NCI-H446 treated with DMSO at 0.1 percent for 48 hours (cell line): ENCODE results near the gene HMG20A.

Experiments
- DNase-seq: peaks from one replicate; lab custom pipeline; 2025; lab: John Stamatoyannopoulos, UW

Gene HMG20A

GRCh38 chr15:77519540-77519939 is 98.9 kb downstream of the HMG20A start:
- DNase-seq = no peak

- no peak for DNase-seq
Measured at GRCh38 chr15:77521206-77521605, 100.5 kb downstream of the HMG20A start.

DNA sequence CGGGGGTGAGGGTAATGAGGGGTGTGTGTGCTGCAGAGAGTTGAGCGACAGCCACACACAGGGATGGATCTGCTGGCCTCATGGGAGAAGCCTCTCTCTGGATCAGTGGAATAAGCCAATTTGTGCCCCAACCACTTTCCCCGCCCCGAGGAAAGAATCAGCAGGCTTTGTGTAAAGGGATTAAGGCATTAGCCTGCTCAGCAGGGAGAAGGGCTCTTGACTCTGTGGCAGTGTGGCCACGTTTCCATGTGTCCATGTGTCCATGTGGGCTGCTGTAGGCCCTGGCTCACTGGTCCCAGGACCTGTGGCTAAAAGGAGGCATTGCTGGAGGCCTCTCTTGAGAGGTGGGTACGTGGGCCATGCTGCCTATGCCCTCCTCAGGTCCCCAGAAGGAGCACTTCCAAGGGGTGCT is 104.7 kb downstream of the HMG20A start:
- no peak for DNase-seq

GRCh38 chr15:77525907-77526594 is 105.4 kb downstream of the HMG20A start:
- DNase-seq = no peak

GRCh38 chr15:77526595-77527163 is 106.0 kb downstream of the HMG20A start:
- DNase-seq = no peak

GRCh38 chr15:77527164-77527778 is 106.6 kb downstream of the HMG20A start:
- no peak for DNase-seq

DNA sequence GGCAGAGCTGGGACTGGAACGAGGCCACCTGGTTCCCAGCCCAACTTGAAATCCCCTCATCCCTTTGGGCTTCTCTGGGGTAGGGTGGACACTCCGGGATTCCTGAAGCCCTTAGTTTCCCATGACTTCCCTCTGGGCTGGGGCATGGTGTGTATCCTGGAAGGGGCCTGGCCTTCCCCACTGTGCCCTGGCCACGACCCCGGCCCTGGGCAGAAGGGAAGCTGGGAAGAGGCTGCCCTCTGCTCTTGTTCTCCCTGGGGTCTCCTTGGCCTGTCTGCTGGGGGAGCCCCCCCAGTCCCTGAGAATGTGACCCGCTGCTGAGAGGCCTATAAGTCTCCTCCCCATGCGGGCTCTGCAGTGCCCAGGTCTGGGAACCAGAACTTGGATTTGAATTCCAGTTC is 107.1 kb downstream of the HMG20A start:
- no peak for DNase-seq

DNA sequence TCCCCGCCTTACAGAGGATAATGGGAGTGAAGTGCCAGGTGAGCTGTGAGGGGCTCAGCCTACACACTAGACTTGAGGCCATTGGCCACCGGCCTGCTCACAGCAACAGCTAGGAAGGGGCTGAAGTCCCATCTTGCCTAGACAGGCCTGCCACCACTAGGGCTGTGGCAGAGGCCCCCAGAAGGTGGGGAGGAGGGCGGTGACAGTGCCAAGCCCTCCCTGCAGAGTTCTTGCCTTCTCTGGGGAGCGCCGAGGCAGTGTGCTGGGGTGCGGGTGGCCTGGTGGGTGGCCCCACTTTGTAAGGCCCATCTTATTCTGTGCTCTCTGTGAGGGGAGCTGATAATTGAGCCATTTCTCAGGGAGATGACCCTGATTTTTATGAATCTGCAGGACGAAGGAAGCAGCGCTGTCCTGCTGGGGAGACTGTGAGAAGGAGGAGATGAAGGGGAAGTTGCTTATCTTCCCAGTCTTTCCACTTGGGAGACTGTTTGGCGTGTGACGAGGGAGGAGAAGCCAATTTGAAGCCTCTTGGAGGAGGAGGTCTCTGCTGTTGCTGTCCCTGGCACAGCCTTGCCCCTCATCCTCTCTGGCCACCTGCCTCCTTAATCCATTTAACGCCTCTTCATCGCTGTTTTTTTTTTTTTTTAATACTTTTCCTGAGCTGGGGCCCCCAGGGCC is 107.7 kb downstream of the HMG20A start:
- DNase-seq = no peak

GRCh38 chr15:77528968-77529319 is 108.3 kb downstream of the HMG20A start:
- DNase-seq = no peak

DNA sequence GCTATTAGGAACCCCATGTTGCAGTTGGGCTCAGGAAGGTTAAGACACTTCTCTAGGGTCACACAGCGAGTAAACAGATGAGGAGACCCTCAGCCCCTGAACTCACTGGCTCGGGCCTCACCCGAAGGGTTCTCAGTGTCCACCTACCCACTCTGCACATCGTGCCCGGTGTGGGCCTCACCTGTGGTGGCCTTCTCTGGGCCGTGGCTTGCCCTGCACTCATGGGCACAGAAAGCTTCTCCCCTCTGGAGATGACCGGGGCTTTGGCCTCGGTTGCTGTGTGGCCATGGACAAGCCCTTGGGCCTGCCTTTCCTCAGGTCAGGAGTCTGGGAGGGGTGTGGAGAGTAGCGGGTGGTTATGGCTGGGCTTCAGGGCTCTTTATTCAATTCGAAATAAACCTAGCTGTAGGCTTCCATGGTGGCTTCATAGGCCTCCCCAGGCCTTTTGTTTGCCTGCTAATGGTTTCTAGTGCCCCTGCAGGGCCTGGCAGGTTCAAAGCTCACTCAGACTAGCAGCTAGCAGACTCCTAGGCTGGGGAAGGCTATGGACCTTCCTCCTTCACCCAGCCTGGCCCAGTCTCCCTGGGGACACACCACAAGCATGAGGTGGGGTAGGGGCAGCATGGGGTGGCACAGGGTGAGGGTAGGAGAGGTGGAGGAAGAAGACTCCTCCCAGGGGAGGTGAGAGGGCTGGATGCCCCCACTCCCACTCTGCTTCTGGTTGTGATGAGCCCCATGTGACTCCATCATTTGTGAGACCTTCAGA is 108.9 kb downstream of the HMG20A start:
- no peak for DNase-seq

DNA sequence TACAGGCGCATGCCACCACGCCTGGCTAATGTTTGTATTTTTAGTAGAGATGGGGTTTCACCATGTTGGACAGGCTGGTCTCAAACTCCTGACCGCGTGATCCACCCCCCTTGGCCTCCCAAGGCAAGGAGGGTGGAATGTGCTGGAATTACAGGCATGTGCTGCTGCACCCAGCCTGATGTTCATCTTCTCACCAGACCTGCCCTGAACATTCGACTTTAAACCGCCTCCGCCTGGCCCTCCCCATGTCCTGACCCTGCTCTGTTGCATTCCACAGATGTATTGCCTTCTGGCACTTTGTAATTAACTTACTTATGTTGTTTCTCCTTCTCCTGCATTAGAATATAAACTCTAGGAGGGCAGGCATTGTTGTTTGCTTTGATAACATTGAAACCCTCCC is 109.9 kb downstream of the HMG20A start:
- no peak for DNase-seq

- DNase-seq = no peak
Measured at GRCh38 chr15:77531191-77532000, 110.7 kb downstream of the HMG20A start.

DNA sequence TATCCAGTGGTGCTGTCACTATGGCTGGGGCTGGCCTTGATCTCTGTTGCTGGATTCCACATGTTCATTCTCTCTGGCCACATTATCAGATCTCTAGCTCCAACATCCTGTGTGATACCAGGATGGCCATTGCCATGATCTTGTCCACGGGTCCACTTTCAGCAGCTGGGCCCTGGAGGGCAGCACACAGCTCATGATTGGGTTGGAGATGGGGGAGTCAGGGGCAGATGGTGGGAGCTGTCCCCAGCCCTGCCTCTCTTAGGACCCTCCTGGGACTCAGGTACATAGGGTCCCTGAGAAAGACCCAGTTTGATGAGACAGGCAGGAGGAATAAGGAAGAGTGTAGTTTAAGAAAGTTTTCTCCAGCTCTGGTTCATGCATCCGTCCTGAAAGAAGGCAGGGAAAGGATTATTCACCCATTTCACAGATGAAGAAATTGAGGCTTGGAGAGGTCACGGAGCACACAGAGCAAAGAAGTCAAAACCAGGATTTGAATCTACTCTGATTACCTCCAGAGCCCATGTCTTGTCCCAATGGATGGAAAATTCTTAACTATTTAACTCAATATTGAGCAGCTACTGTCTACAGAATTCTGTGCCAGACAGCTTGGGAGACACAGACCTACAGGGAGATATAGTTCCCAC is 111.5 kb downstream of the HMG20A start:
- no peak for DNase-seq

GRCh38 chr15:77532846-77533245 is 112.2 kb downstream of the HMG20A start:
- DNase-seq = no peak

GRCh38 chr15:77533578-77534430 is 113.1 kb downstream of the HMG20A start:
- no peak for DNase-seq
